Measurements from ENCODE around the gene ADNP. TPM values are rescaled to one million over a fixed set of nuclear protein-coding genes. Genes with fewer than 3 reads are reported as not detected.

Gene ADNP
- total and polyA plus RNA-seq, 2 of the 13 experiments (the other 11 are each of a cell fraction or from before 2014, with no cell fraction given) = 21.0 to 21.5 TPM

GRCh38 chr20:50958615-50959542, 27.6 kb upstream of the ADNP start, which contains the start of gene MOCS3 (continued):
- no peak; the same call in 1 of the 2 replicates for TF ChIP-seq PRDM15 (CRISPR knock-in tag; IDR thresholded peaks at IDR 0.05)
- TF ChIP-seq KMT2B (CRISPR knock-in tag; IDR thresholded peaks at IDR 0.05) = peak; percentile 90
- no peak for TF ChIP-seq ZNF18 (CRISPR knock-in tag; IDR thresholded peaks at IDR 0.05; ENCODE audit: insufficient replicate concordance)
- no peak; the same call in 1 of the 2 replicates for TF ChIP-seq ZNF33B (CRISPR knock-in tag; IDR thresholded peaks at IDR 0.05)
- peak; percentile 47; the same call in 1 of the 2 replicates for TF ChIP-seq ZNF788 (CRISPR knock-in tag; IDR thresholded peaks at IDR 0.05; ENCODE audit: borderline replicate concordance)
- 0 out of 2 replicates have a peak, but pooled peaks have one; percentile 13 for TF ChIP-seq MLLT10 (CRISPR knock-in tag; IDR thresholded peaks at IDR 0.05)
- TF ChIP-seq PREB (CRISPR knock-in tag; IDR thresholded peaks at IDR 0.05) = peak; percentile 96; the same call in 1 of the 2 replicates
- no peak for TF ChIP-seq RCOR2 (CRISPR knock-in tag; IDR thresholded peaks at IDR 0.05)
- TF ChIP-seq ZNF570 (CRISPR knock-in tag; IDR thresholded peaks at IDR 0.05; ENCODE audit: borderline replicate concordance) = no peak
- TF ChIP-seq ZNF7 (CRISPR knock-in tag; IDR thresholded peaks at IDR 0.05) = no peak
- TF ChIP-seq SMAD9 (CRISPR knock-in tag; IDR thresholded peaks at IDR 0.05) = no peak; the same call in 1 of the 2 replicates
- peak; percentile 96 for TF ChIP-seq ZNF235 (CRISPR knock-in tag; IDR thresholded peaks at IDR 0.05; ENCODE audit: borderline replicate concordance)
- peak; percentile 89 for TF ChIP-seq ZNF839 (CRISPR knock-in tag; IDR thresholded peaks at IDR 0.05; ENCODE audit: borderline replicate concordance)
- 0 out of 2 replicates have a peak, but pooled peaks have one; percentile 67 for TF ChIP-seq STAT6 (CRISPR knock-in tag; IDR thresholded peaks at IDR 0.05; ENCODE audit: borderline replicate concordance)
- TF ChIP-seq ZFP41 (CRISPR knock-in tag; IDR thresholded peaks at IDR 0.05; ENCODE audit: borderline replicate concordance) = no peak
- TF ChIP-seq SOX6 (IDR thresholded peaks at IDR 0.05) = no peak
- peak; percentile 68 for TF ChIP-seq SOX6 (CRISPR knock-in tag; IDR thresholded peaks at IDR 0.05)
- TF ChIP-seq KDM5A (IDR thresholded peaks at IDR 0.05; ENCODE audit: borderline replicate concordance, low read length) = peak; percentile 99
- TF ChIP-seq ISL2 (CRISPR knock-in tag; IDR thresholded peaks at IDR 0.05) = peak; percentile 33; the same call in 1 of the 2 replicates

All from HepG2 (cell line).